IPS DF 6.9 (cell line): ENCODE results near the gene CERS6.

Experiments used
- DNase-seq: peaks from one replicate; pipeline ENCODE4 v3.0.0-alpha.2; 2013; ENCODE audit warnings: low read depth, low spot score
- H3K27ac ChIP-seq: one replicate; pipeline ENCODE4 v1.5.1; 2013; ENCODE audit warnings: low read length, control low read depth
- H3K27me3 ChIP-seq: 2 replicates; pipeline ENCODE4 v1.6.1; 2013; ENCODE audit warnings: mild to moderate bottlenecking, low read length; ENCODE audit not compliant: control insufficient read depth, insufficient read depth
- H3K36me3 ChIP-seq: 2 replicates; pipeline ENCODE4 v1.6.1; 2013; ENCODE audit warnings: low read length; ENCODE audit not compliant: control insufficient read depth, insufficient read depth
- H3K4me1 ChIP-seq: 2 replicates; pipeline ENCODE4 v1.6.1; 2013; ENCODE audit warnings: low read length; ENCODE audit not compliant: control insufficient read depth, insufficient read depth
- H3K4me3 ChIP-seq: 2 replicates; pipeline ENCODE4 v1.5.1; 2013; ENCODE audit warnings: mild to moderate bottlenecking, low read length
- H3K9me3 ChIP-seq: 2 replicates; pipeline ENCODE4 v1.6.1; 2013; ENCODE audit warnings: low read length, inconsistent platforms; ENCODE audit not compliant: control insufficient read depth, insufficient read depth
- WGBS: extraction: QIAGEN DNeasy Blood & Tissue Kit; methylation state at CpG from one replicate; pipeline ENCODE4 v1.1.7; 2013; ENCODE audit warnings: mixed read lengths, missing lambda C conversion rate; ENCODE audit not compliant: insufficient read length, insufficient coverage; 5-methylcytosine and 5-hydroxymethylcytosine counted together

Gene CERS6

DNA sequence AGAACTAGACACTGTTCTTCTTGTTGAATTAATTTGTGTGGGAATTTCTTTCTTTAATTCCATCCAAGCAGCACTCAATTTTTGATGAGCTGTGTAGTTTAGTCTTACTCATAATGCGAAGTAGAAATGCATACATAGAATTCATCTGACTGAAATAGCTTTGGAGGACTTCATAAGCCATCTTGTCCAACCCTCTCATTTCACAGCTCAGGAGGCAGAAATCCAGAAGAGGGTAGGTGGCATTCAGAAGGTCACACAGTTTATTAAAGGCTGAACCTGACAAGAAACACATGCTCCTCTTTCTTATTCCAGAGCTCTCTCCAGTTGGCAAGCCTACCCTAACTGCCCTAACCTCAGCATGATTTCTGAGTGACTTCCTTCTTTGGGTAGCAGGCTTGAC, 177.1 kb downstream of the CERS6 start:
- no peak for DNase-seq
- H3K9me3 ChIP-seq, result no peaks in the 10 kb centered on the region
- H3K27ac ChIP-seq, result no peak overlapping the region
- H3K27me3 ChIP-seq, result peaks cover 2% of the 10 kb centered on the region; the same call in 1 of the 2 replicates
- H3K4me1 ChIP-seq, result peaks cover 5% of the 10 kb centered on the region; the same call in 1 of the 2 replicates
- no CpG with 5 or more reads among the region's 1 CpG for WGBS
- no peak overlapping the region for H3K4me3 ChIP-seq
- no peaks in the 10 kb centered on the region for H3K36me3 ChIP-seq

GRCh38 chr2:168633895-168634294, 177.8 kb downstream of the CERS6 start:
- Histone ChIP-seq H3K4me1 (peaks cover 5% of the 10 kb centered on the region; the same call in 1 of the 2 replicates), H3K4me3 (no peak overlapping the region), H3K27me3 (peaks cover 2% of the 10 kb centered on the region; the same call in 1 of the 2 replicates), H3K27ac (no peak overlapping the region), H3K9me3 (no peaks in the 10 kb centered on the region), H3K36me3 (no peaks in the 10 kb centered on the region)
- no peak for DNase-seq
- no CpG with 5 or more reads among the region's 1 CpG for WGBS

- no peak for DNase-seq
- Histone ChIP-seq H3K36me3 (no peaks in the 10 kb centered on the region), H3K4me1 (peaks cover 7% of the 10 kb centered on the region), H3K9me3 (no peaks in the 10 kb centered on the region), H3K27ac (no peak overlapping the region), H3K4me3 (no peak overlapping the region), H3K27me3 (peaks cover 2% of the 10 kb centered on the region; the same call in 1 of the 2 replicates)
- no CpG with 5 or more reads among the region's 3 CpGs for WGBS
Measured at GRCh38 chr2:168635065-168635577, 179.0 kb downstream of the CERS6 start.

DNA sequence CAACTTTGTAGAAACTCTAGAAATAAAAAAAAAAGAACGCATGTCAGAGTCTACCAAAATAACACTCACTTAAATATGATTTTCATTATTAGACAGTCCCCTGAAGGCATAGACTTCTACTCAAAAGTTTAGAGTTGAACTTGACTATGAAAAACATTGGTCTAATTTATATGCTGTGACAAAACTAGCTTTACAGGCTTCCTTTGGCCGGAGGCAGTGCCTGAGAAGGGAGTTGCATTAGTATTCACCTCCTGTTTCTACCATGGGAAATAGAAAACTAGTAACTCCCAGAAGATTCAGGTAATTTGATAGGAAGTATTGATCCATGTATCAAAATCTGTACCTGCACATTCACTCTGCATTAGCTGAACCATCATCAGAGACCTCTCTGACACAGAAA, 182.9 kb downstream of the CERS6 start:
- Histone ChIP-seq H3K4me3 (no peak overlapping the region), H3K27me3 (peaks cover 2% of the 10 kb centered on the region; the same call in 1 of the 2 replicates), H3K9me3 (no peaks in the 10 kb centered on the region), H3K4me1 (peaks cover 7% of the 10 kb centered on the region), H3K36me3 (no peaks in the 10 kb centered on the region), H3K27ac (no peak overlapping the region)
- DNase-seq, result no peak
- WGBS, result no CpG with 5 or more reads among the region's 2 CpGs

GRCh38 chr2:168639441-168639898, 183.4 kb downstream of the CERS6 start:
- H3K27me3 ChIP-seq, result peaks cover 2% of the 10 kb centered on the region; the same call in 1 of the 2 replicates
- no peak for DNase-seq
- H3K36me3 ChIP-seq, result no peaks in the 10 kb centered on the region
- no CpG with 5 or more reads among the region's 3 CpGs for WGBS
- no peaks in the 10 kb centered on the region for H3K9me3 ChIP-seq
- peaks cover 7% of the 10 kb centered on the region for H3K4me1 ChIP-seq
- no peak overlapping the region for H3K27ac ChIP-seq
- H3K4me3 ChIP-seq, result no peak overlapping the region

- WGBS, result no CpG with 5 or more reads among the region's 3 CpGs
- peaks cover under 1% of the 10 kb centered on the region; the same call in 1 of the 2 replicates for H3K27me3 ChIP-seq
- H3K27ac ChIP-seq, result no peak overlapping the region
- H3K36me3 ChIP-seq, result no peaks in the 10 kb centered on the region
- no peak for DNase-seq
- peaks cover 5% of the 10 kb centered on the region for H3K4me1 ChIP-seq
- H3K4me3 ChIP-seq, result no peak overlapping the region
- no peaks in the 10 kb centered on the region for H3K9me3 ChIP-seq
Measured at GRCh38 chr2:168640039-168640438, 184.0 kb downstream of the CERS6 start.

- Histone ChIP-seq H3K36me3 (no peaks in the 10 kb centered on the region), H3K9me3 (no peaks in the 10 kb centered on the region), H3K27ac (no peak overlapping the region), H3K4me1 (peaks cover 3% of the 10 kb centered on the region), H3K27me3 (no peaks in the 10 kb centered on the region), H3K4me3 (no peak overlapping the region)
- WGBS, result no CpG with 5 or more reads among the region's 4 CpGs
- DNase-seq, result no peak
Measured at GRCh38 chr2:168641636-168642035, 185.6 kb downstream of the CERS6 start.

DNA sequence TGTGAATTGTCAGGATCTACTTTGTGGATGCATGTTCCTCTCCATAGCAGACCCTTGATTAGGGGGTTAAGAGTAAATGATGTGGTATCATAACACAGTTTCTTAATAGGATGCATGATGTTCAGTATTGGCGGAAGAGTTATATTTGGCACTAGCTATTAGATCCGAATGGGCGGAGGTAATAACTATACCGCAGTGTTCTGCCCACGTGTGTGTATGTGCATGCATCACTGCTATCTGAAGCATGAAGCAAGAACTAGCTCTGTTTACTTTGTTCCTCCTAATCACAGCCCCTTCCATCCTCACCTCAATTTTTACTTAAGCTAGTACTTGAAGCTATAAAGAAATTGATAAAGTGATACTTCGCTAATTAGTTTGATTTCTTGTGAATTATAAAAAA, 186.8 kb downstream of the CERS6 start:
- no peaks in the 10 kb centered on the region for H3K27me3 ChIP-seq
- H3K36me3 ChIP-seq, result no peaks in the 10 kb centered on the region
- no peak overlapping the region for H3K4me3 ChIP-seq
- no peak for DNase-seq
- WGBS, result no CpG with 5 or more reads among the region's 6 CpGs
- no peak overlapping the region for H3K27ac ChIP-seq
- peaks cover 3% of the 10 kb centered on the region for H3K4me1 ChIP-seq
- no peaks in the 10 kb centered on the region for H3K9me3 ChIP-seq

DNA sequence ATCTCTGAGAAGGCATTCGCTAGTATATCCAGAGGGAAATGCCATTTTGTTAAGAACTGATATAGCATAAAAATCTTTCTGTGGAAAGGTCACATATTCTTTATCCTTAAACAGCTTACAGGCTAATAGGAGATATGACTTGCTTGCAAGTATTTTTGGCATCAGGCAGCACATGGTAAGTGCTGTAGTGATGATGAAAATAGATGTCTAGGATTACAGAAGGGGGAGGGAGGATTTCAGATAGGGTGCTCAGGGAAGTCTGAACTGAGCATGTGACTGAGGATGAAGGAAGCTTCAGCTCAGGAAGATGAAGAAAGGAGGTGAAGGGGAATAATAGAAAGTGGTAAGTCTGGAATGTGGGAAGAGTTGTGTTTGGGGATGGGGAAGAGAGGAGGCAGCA, 187.9 kb downstream of the CERS6 start:
- no CpG with 5 or more reads among the region's 1 CpG for WGBS
- DNase-seq, result no peak
- Histone ChIP-seq H3K27me3 (no peaks in the 10 kb centered on the region), H3K27ac (no peak overlapping the region), H3K36me3 (no peaks in the 10 kb centered on the region), H3K4me1 (peaks cover 3% of the 10 kb centered on the region), H3K9me3 (no peaks in the 10 kb centered on the region), H3K4me3 (no peak overlapping the region)

DNA sequence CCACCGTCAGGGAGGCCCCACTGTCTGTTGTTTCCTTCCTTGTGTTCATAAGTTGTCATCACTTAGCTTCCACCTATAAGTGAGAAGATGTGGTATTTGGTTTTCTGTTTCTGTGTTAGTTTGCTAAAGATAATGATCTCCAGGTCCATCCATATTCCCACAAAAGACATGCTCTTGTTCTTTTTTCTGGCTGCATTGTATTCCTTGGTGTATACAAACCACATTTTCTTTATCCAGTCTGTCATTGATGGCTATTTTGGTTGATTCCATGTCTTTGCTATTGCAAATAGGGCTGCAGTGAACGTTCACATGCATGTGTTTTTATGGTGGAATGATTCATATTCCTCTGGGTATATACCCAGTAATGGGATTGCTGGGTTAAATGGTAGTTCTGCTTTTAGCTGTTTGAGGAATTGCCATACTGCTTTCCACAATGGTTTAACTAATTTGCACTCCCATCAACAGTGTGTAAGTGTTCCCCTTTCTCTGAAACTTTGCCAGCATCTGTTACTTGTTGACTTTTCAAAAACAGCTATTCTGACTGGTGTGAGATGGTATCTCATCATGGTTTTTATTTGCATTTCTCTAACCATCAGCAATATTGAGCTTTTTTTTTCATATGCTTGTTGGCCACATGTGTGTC, 189.7 kb downstream of the CERS6 start:
- H3K27ac ChIP-seq, result no peak overlapping the region
- no peaks in the 10 kb centered on the region for H3K9me3 ChIP-seq
- H3K4me1 ChIP-seq, result peaks cover 7% of the 10 kb centered on the region; the same call in 1 of the 2 replicates
- no peaks in the 10 kb centered on the region for H3K27me3 ChIP-seq
- no CpG with 5 or more reads among the region's 2 CpGs for WGBS
- no peak overlapping the region for H3K4me3 ChIP-seq
- no peak for DNase-seq
- H3K36me3 ChIP-seq, result no peaks in the 10 kb centered on the region

DNA sequence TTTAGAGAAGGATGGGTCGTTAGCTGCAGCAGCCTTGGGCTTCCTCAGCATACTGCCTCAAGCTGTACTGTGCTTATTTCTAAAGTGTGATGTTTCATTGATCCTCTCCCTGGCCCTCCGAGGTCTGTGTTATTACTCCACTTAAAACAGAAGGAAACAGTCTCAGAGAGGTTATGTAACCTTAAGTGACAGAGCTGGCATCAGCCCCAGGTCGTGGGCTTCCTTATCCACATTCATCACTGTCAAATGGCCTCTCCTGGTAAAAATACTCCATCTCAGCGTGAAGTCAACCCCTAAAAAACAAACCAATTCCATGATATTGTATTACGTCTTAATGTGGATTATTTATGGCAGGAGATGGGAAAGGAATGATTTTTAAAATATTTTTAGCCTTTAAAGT, 193.0 kb downstream of the CERS6 start:
- Histone ChIP-seq H3K4me1 (peaks cover 8% of the 10 kb centered on the region; the same call in 1 of the 2 replicates), H3K4me3 (no peak overlapping the region), H3K27me3 (no peaks in the 10 kb centered on the region), H3K36me3 (no peaks in the 10 kb centered on the region), H3K27ac (no peak overlapping the region), H3K9me3 (no peaks in the 10 kb centered on the region)
- WGBS, result no CpG with 5 or more reads among the region's 5 CpGs
- no peak for DNase-seq
